Measurements from ENCODE around the gene POLE2.

DNA sequence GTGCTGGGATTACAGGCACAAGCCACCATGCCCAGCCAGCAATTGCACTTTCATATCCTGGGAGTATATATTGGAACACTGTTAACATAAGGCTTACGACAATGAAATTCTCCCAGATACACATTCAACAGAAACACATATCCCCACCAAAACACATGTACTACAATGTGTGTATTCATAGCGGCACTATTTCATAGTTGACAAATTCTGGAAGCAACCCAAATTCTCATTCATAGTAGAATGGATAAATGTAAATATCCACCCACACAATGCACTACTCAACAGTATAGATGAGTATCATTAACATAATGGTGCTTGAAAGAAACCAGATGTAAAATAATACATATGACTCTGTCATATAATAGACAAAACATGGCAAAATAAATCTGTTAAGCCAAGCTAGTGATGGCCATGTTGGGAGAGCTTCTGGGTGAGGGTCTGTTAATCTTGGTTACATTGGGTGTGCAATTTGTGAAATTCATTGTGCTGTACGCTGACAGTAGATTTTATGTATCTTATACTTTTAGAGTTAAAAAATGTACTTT, 50.4 kb downstream of the POLE2 start:
- TF ChIP-seq, protein P1, sequence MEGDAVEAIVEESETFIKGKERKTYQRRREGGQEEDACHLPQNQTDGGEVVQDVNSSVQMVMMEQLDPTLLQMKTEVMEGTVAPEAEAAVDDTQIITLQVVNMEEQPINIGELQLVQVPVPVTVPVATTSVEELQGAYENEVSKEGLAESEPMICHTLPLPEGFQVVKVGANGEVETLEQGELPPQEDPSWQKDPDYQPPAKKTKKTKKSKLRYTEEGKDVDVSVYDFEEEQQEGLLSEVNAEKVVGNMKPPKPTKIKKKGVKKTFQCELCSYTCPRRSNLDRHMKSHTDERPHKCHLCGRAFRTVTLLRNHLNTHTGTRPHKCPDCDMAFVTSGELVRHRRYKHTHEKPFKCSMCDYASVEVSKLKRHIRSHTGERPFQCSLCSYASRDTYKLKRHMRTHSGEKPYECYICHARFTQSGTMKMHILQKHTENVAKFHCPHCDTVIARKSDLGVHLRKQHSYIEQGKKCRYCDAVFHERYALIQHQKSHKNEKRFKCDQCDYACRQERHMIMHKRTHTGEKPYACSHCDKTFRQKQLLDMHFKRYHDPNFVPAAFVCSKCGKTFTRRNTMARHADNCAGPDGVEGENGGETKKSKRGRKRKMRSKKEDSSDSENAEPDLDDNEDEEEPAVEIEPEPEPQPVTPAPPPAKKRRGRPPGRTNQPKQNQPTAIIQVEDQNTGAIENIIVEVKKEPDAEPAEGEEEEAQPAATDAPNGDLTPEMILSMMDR (IDR thresholded peaks at IDR 0.05): no peak
- TF ChIP-seq POLR2A (IDR thresholded peaks at IDR 0.05): no peak
